NCI-H510A (cell line): Measurements from ENCODE around the gene ZNF888.
"Not testable (repeated sequence)": the region's sequence is repeated elsewhere in the genome, so short reads cannot be mapped to it uniquely, and the experiment has no call there.

Source experiments
- DNase-seq: peaks from one replicate; lab custom pipeline; 2025; lab: John Stamatoyannopoulos, UW

Gene ZNF888

DNA sequence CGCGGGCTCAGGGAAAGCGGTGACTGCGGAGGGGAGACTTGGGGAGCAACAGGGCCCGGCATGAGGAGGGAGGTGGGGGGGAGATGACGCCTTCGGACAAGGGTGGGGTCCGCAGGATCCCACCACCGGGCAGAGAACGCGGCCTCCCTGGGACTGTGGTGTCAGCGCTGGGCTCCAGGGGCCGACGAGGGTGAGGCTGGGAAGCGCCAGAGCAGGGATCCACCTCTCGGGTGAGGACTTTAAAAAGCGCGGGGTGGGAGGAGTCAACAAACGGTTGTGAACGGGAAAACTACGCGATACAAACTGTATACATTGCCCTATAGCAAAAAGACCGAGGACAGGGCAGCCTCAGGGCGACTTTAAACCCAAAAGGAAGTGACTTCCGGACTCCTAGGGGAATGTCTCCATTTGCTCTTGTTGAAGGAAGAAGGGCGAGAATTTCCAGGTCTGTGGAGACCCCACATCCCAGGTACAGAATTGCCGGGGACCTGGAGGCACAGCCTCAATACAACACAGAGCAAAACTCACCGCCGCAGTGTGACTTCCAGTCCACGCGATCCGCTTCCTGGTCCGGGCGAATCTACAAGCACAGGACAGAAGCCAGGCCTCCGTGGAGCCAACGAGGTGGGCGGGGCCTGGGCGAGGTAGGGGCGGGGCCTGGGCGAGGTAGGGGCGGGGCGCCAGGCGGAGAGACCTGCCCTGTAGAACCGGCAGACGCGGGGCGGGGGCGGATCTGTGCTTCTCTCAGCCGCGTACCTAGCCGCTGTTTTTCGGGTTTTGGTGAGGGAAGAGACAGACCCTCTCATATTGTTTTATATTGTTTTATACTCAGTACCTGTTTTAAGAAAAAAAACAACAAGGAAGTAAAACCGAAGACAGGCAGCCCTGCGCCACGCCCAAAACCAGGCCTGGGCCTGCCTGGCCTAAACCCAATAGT is at the start of gene ZNF888:
Gene ZNF888 (minus strand): TSS at position 588 of the 937 bp plus-strand sequence. CDS start 5,555 bp downstream, outside the sequence.
- no peak for DNase-seq

DNA sequence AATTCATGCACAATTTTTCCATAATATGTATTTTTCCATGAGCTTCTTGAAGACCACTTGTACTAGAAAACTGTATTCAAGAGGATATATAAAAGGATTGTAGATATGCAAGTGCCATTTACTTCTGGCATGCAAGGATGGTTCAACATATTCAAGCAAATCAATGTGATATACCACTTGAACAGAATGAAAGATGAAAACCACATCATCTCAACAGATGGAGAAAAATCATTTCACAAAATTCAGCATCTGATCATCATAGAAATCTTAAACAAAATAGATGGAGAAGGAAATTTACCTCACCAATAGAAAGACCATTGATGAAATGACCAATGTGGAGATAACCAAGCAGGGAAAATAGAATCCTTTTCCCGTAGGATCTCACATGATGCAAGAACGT is 44.5 kb upstream of the ZNF888 start:
- DNase-seq: no peak

DNA sequence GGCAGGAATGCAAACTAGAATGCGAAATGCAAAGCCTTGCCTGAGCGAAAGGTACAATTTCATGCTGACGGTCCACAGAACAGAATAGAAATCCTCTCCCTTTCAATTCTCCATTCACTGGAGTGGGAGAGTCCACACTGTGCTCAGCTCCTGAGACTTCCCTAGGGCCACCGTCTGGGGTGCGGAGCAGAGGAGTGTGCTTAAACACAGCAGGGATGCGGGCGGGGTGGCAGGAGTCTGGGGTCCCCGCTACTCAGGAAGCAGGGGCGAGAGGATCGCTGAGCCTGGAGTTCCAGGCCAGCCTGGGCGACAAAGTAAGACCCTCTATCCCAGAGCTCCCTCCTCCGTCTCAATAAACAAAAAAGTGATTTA is 40.0 kb upstream of the ZNF888 start:
- DNase-seq: no peak

DNA sequence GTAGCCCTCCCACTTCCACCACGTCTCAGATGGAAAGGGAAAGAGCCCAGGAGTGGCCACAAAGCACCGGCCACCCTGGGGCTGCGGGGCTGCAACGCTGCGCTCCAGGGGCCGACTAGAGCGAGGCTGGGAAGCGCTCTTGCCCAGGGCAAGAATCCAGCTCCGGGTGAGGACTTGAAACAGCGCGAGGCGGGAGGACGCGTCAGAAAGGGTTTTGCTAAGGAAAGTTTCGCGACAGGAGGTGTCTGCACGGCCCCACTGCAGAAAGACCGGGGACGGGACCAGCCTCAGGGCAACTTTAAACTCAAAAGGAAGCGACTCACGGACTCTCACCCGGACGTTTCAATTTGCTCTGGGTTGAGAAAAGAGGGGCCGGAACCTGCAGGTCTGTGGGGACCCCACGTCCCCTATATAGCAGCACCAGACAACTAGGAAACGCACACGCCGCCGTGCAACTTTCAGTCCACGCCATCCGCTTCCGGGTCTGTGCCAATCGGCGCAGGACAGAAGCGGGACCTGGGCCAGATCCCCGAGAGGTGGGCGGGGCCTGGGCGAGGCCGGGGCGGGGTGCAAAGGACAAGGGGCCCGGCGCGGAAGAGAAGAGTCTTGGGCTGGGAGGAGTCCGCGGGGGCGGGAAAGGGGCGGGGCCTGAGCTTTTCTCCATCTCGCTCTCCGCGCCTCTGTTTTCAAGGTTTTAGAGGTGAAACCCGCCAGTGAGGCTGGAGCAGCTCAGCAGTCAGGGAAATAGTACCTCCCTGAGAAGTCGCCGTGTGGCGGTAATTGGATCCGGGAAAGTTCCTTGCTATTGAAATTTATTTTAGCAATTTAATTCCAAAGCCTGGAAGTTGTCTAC is 39.4 kb upstream of the ZNF888 start, which contains the start of gene ZNF816:
Gene ZNF816 (minus strand): TSS at position 488 of the 853 bp plus-strand sequence. CDS start 6,792 bp downstream, outside the sequence.
- peak; percentile 85 for DNase-seq

DNA sequence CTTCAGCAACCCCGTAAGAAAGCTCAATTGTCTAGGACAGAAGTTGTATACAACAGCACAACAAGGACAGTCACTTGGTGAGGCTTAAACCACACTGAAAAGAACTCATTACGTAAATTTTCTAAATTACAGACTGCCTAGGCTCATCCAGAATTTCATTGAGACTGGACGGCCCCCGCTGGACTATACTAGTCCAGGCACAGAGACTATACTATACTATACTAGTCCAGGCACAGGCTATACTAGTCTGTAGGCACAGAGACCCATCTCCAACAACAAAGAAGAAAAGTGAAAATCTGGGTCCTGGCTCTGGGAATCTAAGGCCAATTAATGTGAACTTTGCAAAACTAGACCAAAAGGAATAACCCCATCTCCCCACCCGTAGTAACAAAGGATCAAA is 38.8 kb upstream of the ZNF888 start:
- no peak for DNase-seq

DNA sequence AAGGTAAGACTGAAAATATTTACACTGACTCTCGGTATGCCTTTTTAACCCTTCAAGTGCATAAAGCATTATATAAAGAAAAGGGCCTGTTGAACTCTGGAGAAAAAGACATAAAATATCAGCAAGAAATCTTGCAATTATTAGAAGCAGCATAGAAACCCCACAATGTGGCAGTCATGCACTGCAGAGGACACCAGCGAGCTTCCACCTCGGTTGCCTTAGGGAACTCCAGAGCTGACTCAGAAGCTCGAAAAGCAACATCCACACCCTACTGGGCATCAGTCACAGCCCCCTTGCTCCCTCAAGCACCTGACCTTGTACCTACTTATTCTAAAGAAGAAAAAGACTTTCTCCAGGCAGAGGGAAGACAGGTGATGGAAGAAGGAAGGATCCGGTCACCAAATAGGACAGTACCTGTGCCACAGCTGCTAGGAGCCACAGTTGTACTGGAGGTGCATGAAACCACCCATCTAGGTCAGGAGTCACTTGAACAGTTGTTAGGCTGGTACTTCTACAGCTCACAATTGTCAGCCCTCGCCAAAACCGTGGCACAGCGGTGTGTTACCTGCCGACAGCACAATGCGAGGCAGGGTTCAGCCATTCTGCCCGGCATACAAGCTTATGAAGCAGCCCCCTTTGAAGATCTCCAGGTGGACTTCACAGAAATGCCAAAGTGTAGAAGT is 36.5 kb upstream of the ZNF888 start:
- DNase-seq: no peak

DNA sequence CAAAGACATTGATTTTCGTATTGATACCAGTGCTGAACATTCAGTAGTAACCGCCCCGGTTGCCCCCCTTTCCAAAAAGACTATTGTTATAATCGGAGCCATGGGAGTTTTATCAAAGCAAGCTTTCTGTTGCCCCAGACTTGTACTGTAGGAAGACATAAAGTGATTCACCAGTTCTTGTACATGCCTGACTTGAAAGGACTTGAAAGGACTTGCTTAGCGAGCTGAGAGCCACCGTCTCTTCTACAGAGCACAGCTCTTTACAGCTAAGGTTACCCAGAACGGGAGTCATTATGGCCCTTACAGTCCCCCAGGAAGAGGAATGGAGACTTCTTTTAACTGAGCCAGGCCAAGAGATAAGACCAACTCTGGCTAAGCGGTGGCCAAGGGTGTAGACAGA is 34.4 kb upstream of the ZNF888 start:
- DNase-seq: no peak

DNA sequence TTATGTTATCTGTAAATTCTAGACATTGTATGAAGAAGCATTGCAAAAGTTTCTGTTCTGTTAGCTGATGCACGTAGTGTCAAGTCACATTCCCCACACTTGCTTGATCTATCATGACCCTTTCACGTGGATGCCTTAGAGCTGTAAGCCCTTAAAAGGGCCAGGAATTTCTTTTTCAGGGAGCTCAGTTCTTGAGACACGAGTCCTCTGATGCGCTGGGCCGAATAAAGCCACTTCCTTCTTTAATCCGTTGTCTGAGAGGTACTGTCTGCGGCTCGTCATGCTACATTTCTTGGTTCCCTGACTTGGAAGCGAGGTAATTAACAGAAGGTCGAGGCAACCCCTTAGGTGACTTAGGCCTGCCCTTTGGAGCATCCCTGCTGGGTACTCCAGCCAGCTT is 33.7 kb upstream of the ZNF888 start:
- DNase-seq: no peak

DNA sequence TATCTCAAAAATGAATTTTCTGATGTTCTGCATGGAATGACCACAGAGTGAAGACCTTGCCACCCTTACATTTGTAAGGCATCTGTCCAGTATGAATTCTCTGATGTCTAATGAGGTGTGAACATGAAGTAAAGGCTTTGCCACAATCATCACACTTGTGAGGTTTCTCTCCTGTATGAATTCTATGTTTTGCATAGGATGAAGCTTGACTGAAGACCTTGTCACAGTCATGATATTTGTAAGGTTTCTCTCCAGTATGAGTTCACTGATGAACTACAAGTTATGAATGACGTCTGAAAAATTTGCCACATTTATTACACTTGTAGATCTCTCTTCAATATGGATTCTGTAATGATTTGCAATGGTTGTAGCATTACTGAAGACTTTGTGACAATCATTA is 26.2 kb upstream of the ZNF888 start:
- DNase-seq: no peak

DNA sequence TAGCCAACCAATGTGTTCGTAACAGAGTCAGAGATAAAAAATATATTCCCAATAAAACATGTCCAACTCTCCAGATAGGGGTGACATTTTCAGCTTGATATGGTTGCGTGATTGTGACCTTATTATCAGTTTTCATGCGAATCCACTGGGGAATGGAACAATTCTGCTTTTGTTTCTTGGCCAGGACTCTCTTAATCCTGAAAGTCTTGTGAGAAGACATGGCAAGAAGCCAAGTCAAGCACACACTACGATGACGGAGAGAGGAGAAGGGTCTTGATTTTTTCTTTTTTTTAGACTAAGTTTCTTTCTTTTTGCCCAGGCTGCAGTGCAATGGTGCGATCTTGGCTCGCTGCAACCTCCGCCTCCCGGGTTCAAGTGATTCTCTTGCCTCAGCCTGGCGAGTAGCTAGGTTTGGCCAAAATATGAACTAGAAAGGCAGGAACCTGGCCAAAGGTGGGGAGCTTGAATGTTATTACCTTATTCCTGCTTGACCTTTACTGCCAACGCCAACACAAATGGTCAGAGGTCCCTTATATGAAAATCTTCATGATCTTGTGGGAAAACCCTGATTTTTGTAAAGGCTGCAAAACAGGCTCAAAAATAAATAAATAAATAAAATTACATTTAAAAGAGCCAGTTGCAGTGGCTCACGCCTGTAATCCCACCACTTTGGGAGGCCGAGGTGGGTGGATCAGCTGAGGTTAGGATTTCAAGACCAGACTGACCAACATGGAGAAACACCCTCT is 25.0 kb upstream of the ZNF888 start:
- DNase-seq: no peak

DNA sequence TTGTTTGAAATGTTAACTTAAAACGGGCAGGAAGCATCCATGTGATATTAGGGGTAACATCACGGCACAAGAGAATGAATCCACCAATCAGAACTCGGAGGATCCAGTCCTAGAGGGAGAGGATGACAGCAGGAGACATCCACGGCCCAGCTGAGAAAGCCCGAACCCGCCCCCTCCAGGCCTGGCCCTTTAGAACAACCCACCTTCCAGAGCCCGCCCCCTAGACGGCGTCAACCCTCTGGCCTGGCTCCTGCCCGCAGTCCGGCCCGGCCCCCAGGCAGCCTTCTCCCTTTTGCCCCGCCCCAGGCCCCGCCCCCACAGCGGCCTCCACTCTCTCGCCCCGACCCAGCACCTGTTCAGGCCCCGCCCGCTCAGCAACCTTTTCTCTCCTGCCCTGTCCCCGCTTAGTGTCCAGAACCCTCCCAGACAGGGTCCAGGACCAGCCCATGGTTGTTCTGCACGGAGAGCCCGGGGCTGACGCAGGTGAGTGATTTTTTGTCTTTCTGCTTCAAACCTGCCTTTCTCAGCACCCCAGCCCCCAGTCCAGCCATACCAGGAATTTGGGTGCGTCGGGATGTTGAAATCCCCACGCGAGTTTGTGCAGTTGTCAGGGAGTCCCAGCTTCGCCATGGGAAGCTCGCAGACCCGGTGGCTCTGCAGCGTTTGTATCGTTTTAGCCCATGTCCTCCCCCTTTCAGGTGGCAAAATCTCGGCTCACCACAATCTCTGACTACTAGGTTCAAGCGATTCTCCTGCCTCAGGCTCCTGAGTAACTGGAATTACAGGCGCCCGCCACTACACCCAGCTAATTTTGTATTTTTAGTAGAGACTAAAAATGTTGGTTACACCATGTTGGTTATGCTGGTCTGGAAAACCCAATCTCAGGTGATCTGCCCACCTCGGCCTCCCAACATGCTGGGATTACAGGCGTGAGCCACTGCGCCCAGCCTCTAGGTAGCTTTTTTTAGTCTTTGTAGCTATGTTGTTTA is 23.4 kb upstream of the ZNF888 start:
- no peak for DNase-seq

DNA sequence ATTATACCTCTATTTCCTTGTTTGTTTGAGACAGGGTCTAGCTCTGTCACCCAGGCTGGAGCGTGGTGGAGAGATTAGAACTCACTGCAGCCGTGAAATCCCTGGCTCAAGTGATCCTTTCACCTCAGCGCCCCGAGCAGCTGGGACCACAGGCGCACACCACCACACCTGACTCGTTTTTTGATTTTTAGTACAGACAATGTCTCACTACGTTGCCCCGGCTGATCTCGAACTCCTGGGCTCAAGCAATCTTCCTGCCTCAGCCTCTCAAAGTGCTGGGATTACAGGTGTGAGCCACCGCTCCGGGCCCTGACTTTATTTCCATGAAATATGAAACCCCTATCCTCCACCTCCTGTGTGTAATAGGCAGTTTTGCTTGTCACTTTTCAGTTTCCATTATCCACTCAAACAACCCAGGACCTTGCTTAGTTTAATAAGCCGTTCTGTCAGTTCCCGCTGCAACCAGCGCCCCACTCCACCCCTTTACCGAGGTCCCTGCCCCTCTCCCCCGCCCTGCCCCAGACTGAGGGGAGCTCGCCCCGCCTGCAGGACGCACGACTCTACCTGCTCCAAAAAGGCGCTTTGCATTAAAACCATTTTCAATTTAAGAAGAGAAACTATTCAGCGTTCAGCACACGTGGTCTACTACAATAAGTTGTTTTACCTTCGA is 22.6 kb upstream of the ZNF888 start:
- no peak for DNase-seq

DNA sequence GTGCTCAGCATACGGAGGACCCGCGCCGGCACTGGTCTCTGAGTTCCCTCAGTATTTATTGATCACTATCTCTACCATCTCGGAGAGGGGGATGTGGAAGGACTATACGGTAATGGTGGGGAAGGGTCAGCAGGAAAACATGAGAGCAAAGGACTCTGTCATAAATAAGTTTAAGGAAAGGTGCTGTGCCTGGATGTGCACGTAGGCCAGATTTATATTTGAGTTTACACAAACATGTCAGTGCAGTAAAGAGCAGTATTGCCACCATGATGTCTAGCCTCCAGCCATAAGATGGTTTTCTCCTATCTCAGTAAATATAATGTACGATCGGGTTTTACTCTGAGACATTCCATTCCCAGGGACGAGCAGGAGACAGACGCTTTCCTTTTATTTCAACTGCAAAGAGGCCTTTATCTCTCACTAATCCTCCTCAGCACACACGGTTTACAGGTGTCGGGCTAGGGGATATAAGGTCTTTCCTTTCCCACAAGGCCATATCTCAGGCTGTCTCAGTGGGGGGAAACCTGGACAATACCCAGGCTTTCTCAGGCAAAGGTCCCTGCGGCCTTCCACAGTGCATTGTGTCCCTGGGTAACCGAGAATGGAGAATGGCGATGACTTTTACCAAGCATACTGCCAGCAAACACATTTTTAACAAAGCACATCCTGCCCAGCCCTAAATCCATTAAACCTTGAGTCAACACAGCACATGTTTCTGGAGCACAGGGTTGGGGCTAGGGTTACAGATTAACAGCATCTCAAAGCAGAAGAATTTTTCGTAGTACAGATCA is 21.7 kb upstream of the ZNF888 start:
- DNase-seq: not testable (repeated sequence)

DNA sequence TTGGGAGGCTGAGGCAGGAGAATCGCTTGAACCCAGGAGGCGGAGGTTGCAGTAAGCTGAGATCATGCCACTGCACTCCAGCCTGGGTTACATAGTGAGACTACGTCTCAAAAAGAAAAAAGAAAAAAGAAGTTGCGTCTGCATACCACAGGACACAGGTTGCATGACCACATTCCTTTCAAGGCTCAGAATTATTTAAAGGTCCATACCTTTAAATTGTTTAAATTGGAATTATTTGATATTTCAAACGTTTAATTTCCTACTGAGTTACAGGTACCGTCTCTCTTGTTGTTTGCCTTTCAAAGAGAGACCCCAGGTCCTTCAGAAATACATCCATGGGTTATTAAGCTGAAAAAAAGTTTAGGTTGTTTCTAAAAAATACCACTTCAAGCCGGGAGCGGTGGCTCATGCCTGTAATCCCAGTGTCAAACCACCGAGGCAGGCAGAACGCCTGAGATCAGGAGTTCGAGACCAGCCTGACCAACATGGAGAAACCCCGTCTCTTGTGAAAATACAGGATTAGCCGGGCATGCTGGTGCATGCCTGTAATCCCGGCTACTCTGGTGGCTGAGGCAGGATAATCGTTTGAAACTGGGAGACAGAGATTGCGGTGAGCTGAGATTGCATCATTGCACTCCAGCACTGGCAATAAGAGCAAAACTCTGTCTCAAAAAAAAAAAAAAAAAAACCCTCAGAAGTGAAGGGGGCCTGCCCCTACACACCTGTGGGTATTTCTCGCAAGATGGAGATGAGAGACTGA is 20.8 kb upstream of the ZNF888 start:
- DNase-seq: no peak

DNA sequence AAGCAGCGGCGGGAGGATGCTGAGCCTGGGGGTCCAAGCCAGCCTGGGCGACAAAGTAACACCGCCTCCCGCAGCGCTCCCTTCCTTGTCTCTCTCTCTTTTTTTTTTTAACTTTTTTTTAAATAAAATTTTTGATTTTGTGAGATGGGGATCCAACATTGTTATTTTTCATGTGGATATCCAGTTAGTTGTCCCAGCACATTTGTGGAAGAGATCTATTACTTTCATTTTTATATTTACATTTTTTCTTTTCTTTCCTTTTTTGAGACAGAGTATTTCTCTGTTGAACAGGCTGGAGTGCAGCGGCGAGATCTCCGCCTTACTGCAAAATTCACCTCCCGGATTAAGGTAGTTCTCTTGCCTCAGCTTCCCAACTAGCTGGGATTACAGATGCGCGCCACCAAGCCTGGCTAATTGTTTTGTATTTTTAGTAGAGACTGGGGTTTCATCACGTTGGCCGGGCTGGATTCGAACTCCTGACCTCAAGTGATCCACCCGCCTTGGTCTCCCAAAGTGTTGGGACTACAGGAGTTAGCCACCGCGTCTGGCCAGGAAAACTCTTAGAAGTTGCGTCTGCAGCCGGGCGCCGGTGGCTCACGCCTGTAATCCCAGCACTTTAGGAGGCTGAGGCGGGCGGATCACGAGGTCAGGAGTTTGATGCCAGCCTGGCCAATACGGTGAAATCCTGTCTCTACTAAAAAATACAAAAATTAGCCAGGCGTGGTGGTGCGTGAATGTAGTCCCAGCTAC is 20.1 kb upstream of the ZNF888 start:
- DNase-seq: no peak

DNA sequence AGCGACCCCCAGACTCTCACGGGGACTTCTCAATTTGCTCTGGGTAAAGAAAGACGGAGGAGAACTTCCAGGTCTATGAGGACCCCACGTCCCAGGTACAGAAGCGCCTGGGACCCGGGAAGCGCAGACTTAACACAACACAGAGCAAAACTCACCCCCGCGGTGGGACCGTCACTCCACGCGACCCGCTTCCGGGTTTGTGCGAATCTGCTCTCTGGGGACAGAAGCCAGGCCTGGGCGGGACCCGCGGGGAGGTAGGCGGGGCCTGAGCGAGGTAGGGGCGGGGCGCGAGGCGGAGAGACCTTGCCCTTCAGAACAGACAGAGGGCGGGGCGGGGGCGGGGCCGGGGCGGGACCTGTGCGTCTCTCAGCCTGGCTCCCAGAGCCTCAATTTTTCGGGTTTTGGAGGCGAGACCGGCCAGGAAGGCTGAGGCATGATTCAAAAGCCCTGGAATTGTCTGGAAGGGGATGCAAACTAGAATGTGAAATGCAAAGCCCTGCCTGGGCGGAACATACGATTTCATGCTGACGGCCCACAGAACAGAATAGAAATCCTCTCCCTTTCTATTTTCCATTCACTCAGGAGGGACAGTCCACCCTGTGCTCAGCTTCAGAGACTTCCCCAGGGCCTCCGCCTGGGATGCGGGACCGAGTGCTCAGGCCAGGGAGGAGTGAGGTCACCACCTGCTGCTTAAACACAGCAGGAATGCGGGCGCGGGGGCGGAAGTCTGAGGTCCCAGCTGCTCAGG is 19.3 kb upstream of the ZNF888 start:
- DNase-seq: no peak

DNA sequence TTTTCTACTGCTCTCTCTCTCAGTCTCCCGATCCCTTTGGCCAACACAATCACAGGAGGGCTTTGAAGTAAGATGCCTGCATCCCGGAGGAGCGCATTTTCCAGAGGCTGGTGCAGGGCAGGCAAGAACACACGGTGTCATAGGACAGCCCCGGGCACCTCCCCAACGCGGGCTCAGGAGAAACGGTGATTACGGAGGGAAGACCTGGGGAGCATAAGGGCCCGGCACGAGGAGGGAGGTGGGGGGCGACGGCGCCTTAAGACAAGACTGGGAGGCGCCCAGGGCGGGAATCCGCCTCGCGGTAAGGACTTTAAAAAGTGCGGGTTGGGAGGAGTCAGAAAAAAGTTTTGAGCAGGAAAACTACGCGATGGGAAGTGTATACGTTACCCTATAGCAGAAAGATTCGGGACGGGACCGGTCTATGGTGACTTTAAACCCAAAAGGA is 18.7 kb upstream of the ZNF888 start:
- no peak for DNase-seq
